ENCODE results near the gene PAOX.

Gene PAOX

GRCh38 chr10:133353202-133353959 is 25.7 kb upstream of the PAOX start:
- Histone ChIP-seq H3K9ac (ENCODE audit: low read length) (no peak overlapping the region), H3K27me3 (ENCODE audit: low read length) (no peaks in the 10 kb centered on the region), H4K20me1 (ENCODE audit: low read depth, low read length) (no peaks in the 10 kb centered on the region), H3K36me3 (ENCODE audit: low read length) (no peaks in the 10 kb centered on the region), H3K4me2 (ENCODE audit: low read depth, low read length, poor library complexity, severe bottlenecking) (no peak overlapping the region), H3K79me2 (ENCODE audit: insufficient read depth, low read length) (no peaks in the 10 kb centered on the region), H3K27ac (ENCODE audit: low read depth, low read length) (no peak overlapping the region), H3K9me2 (replicated peaks; ENCODE audit: insufficient read depth, low read length) (no peaks in the 10 kb centered on the region), H3F3A (ENCODE audit: insufficient read depth) (no peaks in the 10 kb centered on the region), H2AFZ (ENCODE audit: low read depth, low read length, severe bottlenecking) (no peak overlapping the region), H3K9me3 (ENCODE audit: insufficient read depth, low read length) (no peaks in the 10 kb centered on the region), H3K4me3 (ENCODE audit: insufficient read depth, low read length, poor library complexity, severe bottlenecking) (no peak overlapping the region)
- TF ChIP-seq CTCF (IDR thresholded peaks at IDR 0.05; ENCODE audit: insufficient read depth, low read length, poor library complexity, severe bottlenecking) (no peak), EZH2phosphoT487 (conservative IDR thresholded peaks at IDR 0.05; ENCODE audit: low read length) (no peak)

DNA sequence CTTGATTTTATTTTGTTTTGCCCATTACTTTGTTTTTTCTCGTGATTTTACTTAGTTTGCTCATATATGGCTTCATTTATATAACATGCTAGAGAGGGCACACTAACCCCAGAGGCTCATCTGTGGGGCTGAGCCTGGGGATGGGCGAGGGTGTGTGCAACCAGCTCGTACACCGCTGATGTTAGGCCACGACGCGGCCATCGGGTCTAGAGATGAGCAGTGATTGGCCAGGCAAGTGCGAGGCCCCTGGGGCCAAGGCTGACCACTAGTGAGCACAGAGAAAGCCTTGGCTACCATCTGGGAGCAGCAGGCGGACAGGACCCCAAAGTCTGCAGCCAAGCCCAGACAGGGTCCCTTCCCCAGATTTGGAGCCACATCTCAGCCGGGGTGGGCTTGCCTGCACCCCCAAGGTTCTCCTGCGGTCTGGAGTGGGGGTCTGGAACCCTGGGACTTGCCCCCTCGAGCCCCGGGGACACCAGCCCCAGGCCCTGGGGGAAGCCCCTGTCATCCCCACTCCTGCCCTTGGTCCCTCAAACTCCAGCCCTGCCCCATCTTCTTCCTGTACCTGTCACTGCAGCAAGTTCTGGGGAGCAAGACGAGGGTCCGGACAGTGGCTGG is 25.0 kb upstream of the PAOX start:
- Histone ChIP-seq H3K36me3 (ENCODE audit: low read length) (no peaks in the 10 kb centered on the region), H3K27ac (ENCODE audit: low read depth, low read length) (no peak overlapping the region), H3K79me2 (ENCODE audit: insufficient read depth, low read length) (no peaks in the 10 kb centered on the region), H3K4me3 (ENCODE audit: insufficient read depth, low read length, poor library complexity, severe bottlenecking) (no peak overlapping the region), H3K27me3 (ENCODE audit: low read length) (no peaks in the 10 kb centered on the region), H3K4me2 (ENCODE audit: low read depth, low read length, poor library complexity, severe bottlenecking) (no peak overlapping the region), H3K9me3 (ENCODE audit: insufficient read depth, low read length) (no peaks in the 10 kb centered on the region), H3K9ac (ENCODE audit: low read length) (no peak overlapping the region), H3F3A (ENCODE audit: insufficient read depth) (no peaks in the 10 kb centered on the region), H2AFZ (ENCODE audit: low read depth, low read length, severe bottlenecking) (no peak overlapping the region), H4K20me1 (ENCODE audit: low read depth, low read length) (no peaks in the 10 kb centered on the region), H3K9me2 (replicated peaks; ENCODE audit: insufficient read depth, low read length) (no peaks in the 10 kb centered on the region)
- TF ChIP-seq CTCF (IDR thresholded peaks at IDR 0.05; ENCODE audit: insufficient read depth, low read length, poor library complexity, severe bottlenecking) (no peak), EZH2phosphoT487 (conservative IDR thresholded peaks at IDR 0.05; ENCODE audit: low read length) (no peak)

DNA sequence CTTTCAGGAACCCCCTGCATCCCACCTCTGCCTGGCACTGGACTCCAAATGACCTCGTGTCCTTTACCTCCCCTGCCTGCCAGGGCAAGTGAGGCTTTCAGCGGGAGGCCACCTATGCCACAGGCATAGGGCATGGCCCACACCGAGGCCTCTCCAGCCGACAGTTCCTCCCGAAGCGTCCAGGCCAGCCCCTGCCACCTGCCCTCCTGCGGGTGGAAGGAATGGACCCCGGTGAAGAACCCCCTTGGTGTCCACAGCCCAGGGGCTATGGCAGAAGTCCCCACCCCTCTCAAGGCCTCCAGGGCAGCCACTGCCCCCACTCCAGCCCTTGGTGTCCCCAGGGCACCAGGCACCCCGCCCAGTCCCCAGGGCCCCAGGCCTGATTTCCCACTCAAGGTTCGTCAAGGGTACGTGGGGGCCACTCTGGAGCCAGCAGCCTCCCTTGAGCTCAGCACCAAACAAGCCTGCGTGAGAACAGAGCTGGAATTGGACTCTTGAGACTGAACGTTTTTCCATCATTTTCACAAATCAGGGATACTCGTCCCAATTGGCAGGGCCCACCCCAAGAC is 24.3 kb upstream of the PAOX start:
- no peak overlapping the region for H3K4me2 ChIP-seq (ENCODE audit: low read depth, low read length, poor library complexity, severe bottlenecking)
- H3K9me2 ChIP-seq (replicated peaks; ENCODE audit: insufficient read depth, low read length), result no peaks in the 10 kb centered on the region
- H3K9me3 ChIP-seq (ENCODE audit: insufficient read depth, low read length), result no peaks in the 10 kb centered on the region
- H3F3A ChIP-seq (ENCODE audit: insufficient read depth), result no peaks in the 10 kb centered on the region
- no peak overlapping the region for H3K9ac ChIP-seq (ENCODE audit: low read length)
- H3K4me3 ChIP-seq (ENCODE audit: insufficient read depth, low read length, poor library complexity, severe bottlenecking), result no peak overlapping the region
- H3K36me3 ChIP-seq (ENCODE audit: low read length), result no peaks in the 10 kb centered on the region
- H2AFZ ChIP-seq (ENCODE audit: low read depth, low read length, severe bottlenecking), result no peak overlapping the region
- H3K27me3 ChIP-seq (ENCODE audit: low read length), result no peaks in the 10 kb centered on the region
- no peak overlapping the region for H3K27ac ChIP-seq (ENCODE audit: low read depth, low read length)
- H4K20me1 ChIP-seq (ENCODE audit: low read depth, low read length), result no peaks in the 10 kb centered on the region
- no peaks in the 10 kb centered on the region for H3K79me2 ChIP-seq (ENCODE audit: insufficient read depth, low read length)
- TF ChIP-seq CTCF (IDR thresholded peaks at IDR 0.05; ENCODE audit: insufficient read depth, low read length, poor library complexity, severe bottlenecking) (no peak), EZH2phosphoT487 (conservative IDR thresholded peaks at IDR 0.05; ENCODE audit: low read length) (no peak)
